ENCODE data around the gene TBCE. TPM values are rescaled to one million over a fixed set of nuclear protein-coding genes. Genes with fewer than 3 reads are reported as not detected.
A peak's percentile ranks its signal among the peaks of the same experiment; 100 is the strongest.

The TBCE gene
- total and polyA plus RNA-seq, 4 donors: 9.5 to 19.7 (median 14.1) TPM

DNA sequence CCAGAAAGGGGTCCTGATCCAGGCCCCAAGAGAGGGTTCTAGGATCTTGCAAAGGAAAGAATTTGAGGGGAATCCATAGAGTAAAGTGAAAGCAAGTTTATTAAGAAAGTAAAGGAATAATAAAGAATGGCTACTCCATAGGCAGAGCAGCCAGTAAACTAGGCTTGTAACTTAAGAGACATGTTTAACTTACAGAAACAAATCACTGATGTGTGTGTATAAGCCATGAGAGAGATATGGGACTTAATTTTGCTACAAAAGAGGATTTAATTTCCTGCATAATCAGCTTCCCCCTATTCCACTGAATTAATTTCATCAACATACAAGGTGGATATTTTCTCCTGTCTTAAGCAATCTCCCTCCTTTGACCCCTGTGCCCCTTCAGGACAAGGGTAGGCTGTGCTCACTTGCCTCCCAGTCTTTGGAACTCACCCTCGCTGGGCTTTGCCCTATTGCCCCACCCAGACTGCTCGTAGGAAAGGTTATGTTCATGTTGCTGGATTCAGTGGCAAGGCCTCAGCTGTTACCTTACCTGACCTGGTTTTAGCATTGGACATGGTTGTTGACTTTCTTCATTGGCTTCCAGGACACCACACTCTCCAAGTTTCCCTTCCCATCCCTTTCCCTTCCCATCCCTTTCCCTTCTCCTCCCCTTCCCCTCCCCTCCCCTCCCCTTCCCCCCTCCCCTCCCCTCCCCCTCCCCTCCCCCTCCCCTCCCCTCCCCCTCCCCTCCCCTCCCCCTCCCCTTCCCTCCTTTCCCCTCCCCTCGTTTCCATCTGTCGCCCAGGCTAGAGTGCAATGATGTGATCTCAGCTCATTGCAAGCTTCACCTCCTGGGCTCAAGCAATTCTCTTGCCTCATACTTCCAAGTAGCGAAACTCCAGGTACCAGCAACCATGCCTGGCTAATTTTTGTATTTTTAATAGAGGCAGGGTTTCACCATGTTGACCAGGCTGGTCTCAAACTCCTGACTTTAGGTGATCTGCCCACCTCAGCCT, 44.6 kb downstream of the TBCE start:
- DNase-seq (ENCODE audit: low spot score): no peak
- H3K27me3 ChIP-seq (ENCODE audit: control insufficient read depth in 4 of 4, insufficient read depth in 4 of 4, low read length in 3 of 4): no peaks in the 10 kb centered on the region
- WGBS: 50% methylated on average over 5 of the region's 5 CpGs
- H3K4me1 ChIP-seq (ENCODE audit: control insufficient read depth in 4 of 4, insufficient read depth in 4 of 4, low read length in 3 of 4): peaks cover 10 to 41% (median 35%) of the 10 kb centered on the region in 4 donors
- peak overlapping the region in 1 of 2 donors; percentile 0 for H3K27ac ChIP-seq (ENCODE audit: low read depth in 1 of 2, low read length in 2 of 2)
- TF ChIP-seq FOXA2 (IDR thresholded peaks at IDR 0.05) (peak; percentile 87), HNF4G (IDR thresholded peaks at IDR 0.05) (peak; percentile 98), FOXA1 (IDR thresholded peaks at IDR 0.05) (peak; percentile 68), HNF4A (conservative IDR thresholded peaks at IDR 0.05) (peak; percentile 97 to 100), YY1 (IDR thresholded peaks at IDR 0.05) (peak; percentile 25), EGR1 (IDR thresholded peaks at IDR 0.05; ENCODE audit: low read depth in 2 of 2) (no peak), NR2F2 (IDR thresholded peaks at IDR 0.05) (peak; percentile 80), SP1 (IDR thresholded peaks at IDR 0.05) (peak; percentile 89), RXRA (IDR thresholded peaks at IDR 0.05) (peak; percentile 97 to 99), RAD21 (IDR thresholded peaks at IDR 0.05) (peak; percentile 19 to 56), JUND (IDR thresholded peaks at IDR 0.05) (peak; percentile 69 to 74), GABPA (IDR thresholded peaks at IDR 0.05 in 1 of 2, conservative IDR thresholded peaks at IDR 0.05 in 1 of 2) (peak in 1 of 2 donors; percentile 25)
- TF ChIP-seq, protein P1, sequence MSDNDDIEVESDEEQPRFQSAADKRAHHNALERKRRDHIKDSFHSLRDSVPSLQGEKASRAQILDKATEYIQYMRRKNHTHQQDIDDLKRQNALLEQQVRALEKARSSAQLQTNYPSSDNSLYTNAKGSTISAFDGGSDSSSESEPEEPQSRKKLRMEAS (IDR thresholded peaks at IDR 0.05): peak; percentile 59
- TF ChIP-seq, protein P2, sequence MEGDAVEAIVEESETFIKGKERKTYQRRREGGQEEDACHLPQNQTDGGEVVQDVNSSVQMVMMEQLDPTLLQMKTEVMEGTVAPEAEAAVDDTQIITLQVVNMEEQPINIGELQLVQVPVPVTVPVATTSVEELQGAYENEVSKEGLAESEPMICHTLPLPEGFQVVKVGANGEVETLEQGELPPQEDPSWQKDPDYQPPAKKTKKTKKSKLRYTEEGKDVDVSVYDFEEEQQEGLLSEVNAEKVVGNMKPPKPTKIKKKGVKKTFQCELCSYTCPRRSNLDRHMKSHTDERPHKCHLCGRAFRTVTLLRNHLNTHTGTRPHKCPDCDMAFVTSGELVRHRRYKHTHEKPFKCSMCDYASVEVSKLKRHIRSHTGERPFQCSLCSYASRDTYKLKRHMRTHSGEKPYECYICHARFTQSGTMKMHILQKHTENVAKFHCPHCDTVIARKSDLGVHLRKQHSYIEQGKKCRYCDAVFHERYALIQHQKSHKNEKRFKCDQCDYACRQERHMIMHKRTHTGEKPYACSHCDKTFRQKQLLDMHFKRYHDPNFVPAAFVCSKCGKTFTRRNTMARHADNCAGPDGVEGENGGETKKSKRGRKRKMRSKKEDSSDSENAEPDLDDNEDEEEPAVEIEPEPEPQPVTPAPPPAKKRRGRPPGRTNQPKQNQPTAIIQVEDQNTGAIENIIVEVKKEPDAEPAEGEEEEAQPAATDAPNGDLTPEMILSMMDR (IDR thresholded peaks at IDR 0.05; ENCODE audit: low read depth, low read length, missing input control): no peak
- TF ChIP-seq, protein P3, sequence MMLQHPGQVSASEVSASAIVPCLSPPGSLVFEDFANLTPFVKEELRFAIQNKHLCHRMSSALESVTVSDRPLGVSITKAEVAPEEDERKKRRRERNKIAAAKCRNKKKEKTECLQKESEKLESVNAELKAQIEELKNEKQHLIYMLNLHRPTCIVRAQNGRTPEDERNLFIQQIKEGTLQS (IDR thresholded peaks at IDR 0.05): peak; percentile 74
- TF ChIP-seq, protein P4, sequence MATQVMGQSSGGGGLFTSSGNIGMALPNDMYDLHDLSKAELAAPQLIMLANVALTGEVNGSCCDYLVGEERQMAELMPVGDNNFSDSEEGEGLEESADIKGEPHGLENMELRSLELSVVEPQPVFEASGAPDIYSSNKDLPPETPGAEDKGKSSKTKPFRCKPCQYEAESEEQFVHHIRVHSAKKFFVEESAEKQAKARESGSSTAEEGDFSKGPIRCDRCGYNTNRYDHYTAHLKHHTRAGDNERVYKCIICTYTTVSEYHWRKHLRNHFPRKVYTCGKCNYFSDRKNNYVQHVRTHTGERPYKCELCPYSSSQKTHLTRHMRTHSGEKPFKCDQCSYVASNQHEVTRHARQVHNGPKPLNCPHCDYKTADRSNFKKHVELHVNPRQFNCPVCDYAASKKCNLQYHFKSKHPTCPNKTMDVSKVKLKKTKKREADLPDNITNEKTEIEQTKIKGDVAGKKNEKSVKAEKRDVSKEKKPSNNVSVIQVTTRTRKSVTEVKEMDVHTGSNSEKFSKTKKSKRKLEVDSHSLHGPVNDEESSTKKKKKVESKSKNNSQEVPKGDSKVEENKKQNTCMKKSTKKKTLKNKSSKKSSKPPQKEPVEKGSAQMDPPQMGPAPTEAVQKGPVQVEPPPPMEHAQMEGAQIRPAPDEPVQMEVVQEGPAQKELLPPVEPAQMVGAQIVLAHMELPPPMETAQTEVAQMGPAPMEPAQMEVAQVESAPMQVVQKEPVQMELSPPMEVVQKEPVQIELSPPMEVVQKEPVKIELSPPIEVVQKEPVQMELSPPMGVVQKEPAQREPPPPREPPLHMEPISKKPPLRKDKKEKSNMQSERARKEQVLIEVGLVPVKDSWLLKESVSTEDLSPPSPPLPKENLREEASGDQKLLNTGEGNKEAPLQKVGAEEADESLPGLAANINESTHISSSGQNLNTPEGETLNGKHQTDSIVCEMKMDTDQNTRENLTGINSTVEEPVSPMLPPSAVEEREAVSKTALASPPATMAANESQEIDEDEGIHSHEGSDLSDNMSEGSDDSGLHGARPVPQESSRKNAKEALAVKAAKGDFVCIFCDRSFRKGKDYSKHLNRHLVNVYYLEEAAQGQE (IDR thresholded peaks at IDR 0.05): no peak
- TF ChIP-seq, protein P5, sequence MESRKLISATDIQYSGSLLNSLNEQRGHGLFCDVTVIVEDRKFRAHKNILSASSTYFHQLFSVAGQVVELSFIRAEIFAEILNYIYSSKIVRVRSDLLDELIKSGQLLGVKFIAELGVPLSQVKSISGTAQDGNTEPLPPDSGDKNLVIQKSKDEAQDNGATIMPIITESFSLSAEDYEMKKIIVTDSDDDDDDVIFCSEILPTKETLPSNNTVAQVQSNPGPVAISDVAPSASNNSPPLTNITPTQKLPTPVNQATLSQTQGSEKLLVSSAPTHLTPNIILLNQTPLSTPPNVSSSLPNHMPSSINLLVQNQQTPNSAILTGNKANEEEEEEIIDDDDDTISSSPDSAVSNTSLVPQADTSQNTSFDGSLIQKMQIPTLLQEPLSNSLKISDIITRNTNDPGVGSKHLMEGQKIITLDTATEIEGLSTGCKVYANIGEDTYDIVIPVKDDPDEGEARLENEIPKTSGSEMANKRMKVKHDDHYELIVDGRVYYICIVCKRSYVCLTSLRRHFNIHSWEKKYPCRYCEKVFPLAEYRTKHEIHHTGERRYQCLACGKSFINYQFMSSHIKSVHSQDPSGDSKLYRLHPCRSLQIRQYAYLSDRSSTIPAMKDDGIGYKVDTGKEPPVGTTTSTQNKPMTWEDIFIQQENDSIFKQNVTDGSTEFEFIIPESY (IDR thresholded peaks at IDR 0.05): no peak
- H3K9ac ChIP-seq (ENCODE audit: low read depth in 1 of 2, low read length in 2 of 2): no peak overlapping the region
- no peak overlapping the region for H3K4me3 ChIP-seq (ENCODE audit: low read depth in 1 of 3, low read length in 3 of 3)
- peaks cover 0 to 5% (median 2%) of the 10 kb centered on the region in 4 donors for H3K36me3 ChIP-seq (ENCODE audit: control insufficient read depth in 4 of 4, insufficient read depth in 3 of 4, low read depth in 1 of 4, low read length in 3 of 4)
- no peaks in the 10 kb centered on the region for H3K9me3 ChIP-seq (ENCODE audit: control insufficient read depth in 4 of 4, low read length in 3 of 4)

Measured in liver (tissue), 9 donors.